ENCODE measurements around the gene POU2F3.

The POU2F3 gene

GRCh38 chr11:120239713-120240640 is at the start of gene POU2F3:
Gene POU2F3 (plus strand): TSS chr11:120240140. CDS start chr11:120240344, 204 bp downstream.
- DNase-seq (ENCODE audit: low read depth) = no peak

GRCh38 chr11:120191058-120191457 is 48.9 kb upstream of the POU2F3 start:
- no peak for DNase-seq (ENCODE audit: low read depth)

- DNase-seq (ENCODE audit: low read depth) = no peak
These were observed 46.9 kb upstream of the POU2F3 start for GRCh38 chr11:120192831-120193625.

GRCh38 chr11:120194166-120194565 is 45.8 kb upstream of the POU2F3 start:
- no peak for DNase-seq (ENCODE audit: low read depth)

GRCh38 chr11:120195601-120196320 is 44.2 kb upstream of the POU2F3 start:
- no peak for DNase-seq (ENCODE audit: low read depth)

- DNase-seq (ENCODE audit: low read depth) = no peak
These were observed 43.1 kb upstream of the POU2F3 start for GRCh38 chr11:120196826-120197225.

GRCh38 chr11:120197251-120197891 is 42.6 kb upstream of the POU2F3 start:
- DNase-seq (ENCODE audit: low read depth) = no peak

GRCh38 chr11:120197977-120198376 is 42.0 kb upstream of the POU2F3 start:
- DNase-seq (ENCODE audit: low read depth) = no peak

GRCh38 chr11:120198403-120198786 is 41.5 kb upstream of the POU2F3 start:
- no peak for DNase-seq (ENCODE audit: low read depth)

- no peak for DNase-seq (ENCODE audit: low read depth)
These were observed 41.0 kb upstream of the POU2F3 start for GRCh38 chr11:120198787-120199469.

GRCh38 chr11:120199613-120200012 is 40.3 kb upstream of the POU2F3 start:
- no peak for DNase-seq (ENCODE audit: low read depth)

GRCh38 chr11:120200677-120201076 is 39.3 kb upstream of the POU2F3 start:
- no peak for DNase-seq (ENCODE audit: low read depth)

GRCh38 chr11:120201653-120202052 is 38.3 kb upstream of the POU2F3 start:
- no peak for DNase-seq (ENCODE audit: low read depth)

- no peak for DNase-seq (ENCODE audit: low read depth)
These were observed 36.3 kb upstream of the POU2F3 start for GRCh38 chr11:120203626-120204025.

- DNase-seq (ENCODE audit: low read depth) = no peak
These were observed 34.3 kb upstream of the POU2F3 start for GRCh38 chr11:120205596-120206161.

- no peak for DNase-seq (ENCODE audit: low read depth)
These were observed 32.4 kb upstream of the POU2F3 start for GRCh38 chr11:120207512-120207911.

- no peak for DNase-seq (ENCODE audit: low read depth)
These were observed 31.9 kb upstream of the POU2F3 start for GRCh38 chr11:120208001-120208441.

GRCh38 chr11:120208777-120209176 is 31.2 kb upstream of the POU2F3 start:
- DNase-seq (ENCODE audit: low read depth) = no peak

- DNase-seq (ENCODE audit: low read depth) = no peak
These were observed 30.0 kb upstream of the POU2F3 start for GRCh38 chr11:120209746-120210625.
